HEK293 (cell line): Measurements from ENCODE around the gene KCNIP4.

ENCODE experiments used
- CTCF ChIA-PET: fragments of 350-600 bp; formaldehyde crosslinking; extraction: SDS; loops from one replicate; lab custom pipeline; 2021; ENCODE audit warnings: antibody characterized with exemption; lab: Yijun Ruan, JAX
- POLR2A ChIA-PET: fragments of 300-600 bp; formaldehyde crosslinking; extraction: SDS; loops from one replicate; lab custom pipeline; 2020; ENCODE audit warnings: antibody characterized with exemption, inconsistent platforms; lab: Yijun Ruan, JAX
- H3K27ac ChIP-seq: fragments of 200-500 bp; sonication (Bioruptor generic); 2 replicates; pipeline ENCODE4 v1.5.1; 2014; ENCODE audit warnings: low read depth, low read length, control low read depth, inconsistent platforms; ENCODE audit errors: extremely low read depth
- H3K36me3 ChIP-seq, 2 experiments: fragments of 200-500 bp in 1 of 2; sonication (Bioruptor generic) in 1 of 2; 1 replicate in 1 of 2; 2 replicates in 1 of 2; pipeline ENCODE4 v1.5.1; 2014 to 2017; ENCODE audit warnings: inconsistent platforms in 2 of 2, low read length in 2 of 2; ENCODE audit not compliant: control insufficient read depth in 2 of 2, insufficient read depth in 1 of 2
- H3K4me1 ChIP-seq: fragments of 200-500 bp; sonication (Bioruptor generic); 2 replicates; pipeline ENCODE4 v1.5.1; 2014; ENCODE audit warnings: mild to moderate bottlenecking, low read length, inconsistent platforms; ENCODE audit not compliant: control insufficient read depth, insufficient read depth
- H3K4me3 ChIP-seq: 2 replicates; pipeline ENCODE4 v1.5.1; 2011; ENCODE audit warnings: low read depth, mild to moderate bottlenecking, control low read depth, low read length, moderate library complexity
- H3K9me3 ChIP-seq: fragments of 200-500 bp; sonication (Bioruptor generic); 2 replicates; pipeline ENCODE4 v1.5.1; 2014; ENCODE audit warnings: low read depth, low read length, inconsistent platforms; ENCODE audit not compliant: control insufficient read depth, insufficient read depth
- GLIS1 ChIP-seq: fragments of 450-650 bp; formaldehyde crosslinking; IDR thresholded peaks from 2 replicates; pipeline ENCODE4 v1.5.1; 2016; ENCODE audit warnings: missing biosample characterization, missing genetic modification characterization
- HOXC10 ChIP-seq: sonication (generic); formaldehyde crosslinking; IDR thresholded peaks from 2 replicates; pipeline ENCODE4 v1.8.1; 2023; ENCODE audit warnings: mild to moderate bottlenecking, missing genetic modification reagents
- MYNN ChIP-seq: fragments of 450-650 bp; formaldehyde crosslinking; IDR thresholded peaks from 2 replicates; pipeline ENCODE4 v1.5.1; 2016; ENCODE audit warnings: missing biosample characterization, missing genetic modification characterization, borderline replicate concordance
- PATZ1 ChIP-seq: fragments of 450-650 bp; formaldehyde crosslinking; IDR thresholded peaks from 2 replicates; pipeline ENCODE4 v1.5.1; 2016; ENCODE audit warnings: missing biosample characterization, missing genetic modification characterization
- REPIN1 ChIP-seq: fragments of 450-650 bp; formaldehyde crosslinking; IDR thresholded peaks from 2 replicates; pipeline ENCODE4 v1.5.1; 2017; ENCODE audit warnings: missing biosample characterization, missing genetic modification characterization, low read depth
- SCRT1 ChIP-seq: fragments of 450-650 bp; formaldehyde crosslinking; IDR thresholded peaks from 2 replicates; pipeline ENCODE4 v1.5.1; 2016; ENCODE audit warnings: missing biosample characterization, missing genetic modification characterization, borderline replicate concordance
- TCF7L2 ChIP-seq: IDR thresholded peaks from 2 replicates; pipeline ENCODE4 v1.6.1; 2011; ENCODE audit warnings: low read depth, mild to moderate bottlenecking, inconsistent platforms, low read length, moderate library complexity, borderline replicate concordance
- YY1 ChIP-seq: fragments of 450-650 bp; formaldehyde crosslinking; IDR thresholded peaks from 2 replicates; pipeline ENCODE4 v1.5.1; 2018; ENCODE audit warnings: missing biosample characterization, missing genetic modification characterization
- ZBTB21 ChIP-seq: fragments of 450-650 bp; formaldehyde crosslinking; IDR thresholded peaks from 2 replicates; pipeline ENCODE4 v1.5.1; 2017; ENCODE audit warnings: missing biosample characterization, missing genetic modification characterization
- ZFHX2 ChIP-seq: fragments of 450-650 bp; formaldehyde crosslinking; conservative IDR thresholded peaks from 2 replicates; pipeline ENCODE4 v1.5.1; 2016; ENCODE audit warnings: missing biosample characterization, missing genetic modification characterization
- ZFP69B ChIP-seq: fragments of 450-650 bp; formaldehyde crosslinking; IDR thresholded peaks from 2 replicates; pipeline ENCODE4 v1.5.1; 2016; ENCODE audit warnings: missing biosample characterization, missing genetic modification characterization
- ZNF16 ChIP-seq: fragments of 450-650 bp; formaldehyde crosslinking; IDR thresholded peaks from 2 replicates; pipeline ENCODE4 v1.5.1; 2016; ENCODE audit warnings: low read depth, missing biosample characterization, missing genetic modification characterization
- ZNF280D ChIP-seq: fragments of 450-650 bp; formaldehyde crosslinking; IDR thresholded peaks from 2 replicates; pipeline ENCODE4 v1.5.1; 2016; ENCODE audit warnings: missing biosample characterization, missing genetic modification characterization
- ZNF548 ChIP-seq: fragments of 450-650 bp; formaldehyde crosslinking; IDR thresholded peaks from 2 replicates; pipeline ENCODE4 v1.5.1; 2016; ENCODE audit warnings: missing biosample characterization, missing genetic modification characterization
- ZNF670 ChIP-seq: fragments of 450-650 bp; formaldehyde crosslinking; IDR thresholded peaks from 2 replicates; pipeline ENCODE4 v1.5.1; 2016; ENCODE audit warnings: missing biosample characterization, missing genetic modification characterization, low read depth
- ZNF677 ChIP-seq: fragments of 450-650 bp; IDR thresholded peaks from 2 replicates; pipeline ENCODE4 v1.5.0; 2018; ENCODE audit warnings: missing biosample characterization, mild to moderate bottlenecking, missing genetic modification characterization, moderate library complexity
- ZSCAN23 ChIP-seq: fragments of 450-650 bp; formaldehyde crosslinking; IDR thresholded peaks from 2 replicates; pipeline ENCODE4 v1.5.1; 2016; ENCODE audit warnings: missing biosample characterization, missing genetic modification characterization
- ZSCAN30 ChIP-seq: fragments of 450-650 bp; IDR thresholded peaks from 2 replicates; pipeline ENCODE4 v1.5.1; 2018; ENCODE audit warnings: missing biosample characterization, mild to moderate bottlenecking, missing genetic modification characterization, moderate library complexity
- ZXDB ChIP-seq: fragments of 450-650 bp; formaldehyde crosslinking; IDR thresholded peaks from 2 replicates; pipeline ENCODE4 v1.5.1; 2016; ENCODE audit warnings: missing biosample characterization, missing genetic modification characterization

KCNIP4 gene

GRCh38 chr4:21522296-21522695 lies 426.3 kb downstream of the KCNIP4 start:
- no peaks in the 10 kb centered on the region for H3K9me3 ChIP-seq
- H3K36me3 ChIP-seq = no peaks in the 10 kb centered on the region
- no peak overlapping the region for H3K4me3 ChIP-seq
- POLR2A ChIA-PET = no interaction called here
- no peak overlapping the region for H3K27ac ChIP-seq
- CTCF ChIA-PET = interaction anchor here (1.0 kb wide), 1 partner anchor 9 kb away, joined by 3 read pairs; no protein-coding TSS in a partner anchor
- no peaks in the 10 kb centered on the region for H3K4me1 ChIP-seq
- TF ChIP-seq ZNF548 = no peak
- no peak for TF ChIP-seq ZNF670 (tag by site-specific recombination)
- TF ChIP-seq HOXC10 = no peak
- no peak for TF ChIP-seq ZFHX2
- TF ChIP-seq ZSCAN23 (tag by site-specific recombination) = no peak
- no peak for TF ChIP-seq ZBTB21 (tag by site-specific recombination)

GRCh38 chr4:21517126-21517859 lies 431.3 kb downstream of the KCNIP4 start:
- Histone ChIP-seq H3K4me1 (no peaks in the 10 kb centered on the region), H3K9me3 (no peaks in the 10 kb centered on the region), H3K36me3 (no peaks in the 10 kb centered on the region), H3K27ac (no peak overlapping the region), H3K4me3 (no peak overlapping the region)
- POLR2A ChIA-PET = no interaction called here
- TF ChIP-seq ZNF677 (tag by site-specific recombination) = no peak
- TF ChIP-seq ZXDB (tag by site-specific recombination) = no peak
- TF ChIP-seq PATZ1 = no peak
- TF ChIP-seq ZFP69B (tag by site-specific recombination) = no peak
- CTCF ChIA-PET = interaction anchor here (13.1 kb wide), 1 partner anchor 249 kb away, joined by 147 read pairs; no protein-coding TSS in a partner anchor

GRCh38 chr4:21514022-21514694 lies 434.4 kb downstream of the KCNIP4 start:
- H3K4me3 ChIP-seq = no peak overlapping the region
- no peak for TF ChIP-seq HOXC10
- TF ChIP-seq ZSCAN30 (tag by site-specific recombination) = no peak
- TF ChIP-seq SCRT1 = no peak
- no peak for TF ChIP-seq REPIN1
- no peak for TF ChIP-seq MYNN (tag by site-specific recombination)
- no peak for TF ChIP-seq YY1 (tag by site-specific recombination)
- TF ChIP-seq GLIS1 (tag by site-specific recombination) = no peak
- TF ChIP-seq ZNF16 = no peak
- TF ChIP-seq ZNF280D (tag by site-specific recombination) = no peak
- no peak for TF ChIP-seq TCF7L2
- ChIA-PET CTCF (interaction anchor here (1.1 to 13.1 kb wide), 2 partner anchors 220 to 252 kb away, joined by 3 to 147 read pairs; no protein-coding TSS in a partner anchor), POLR2A (no interaction called here)
- H3K9me3 ChIP-seq = no peaks in the 10 kb centered on the region
- no peaks in the 10 kb centered on the region for H3K36me3 ChIP-seq
- H3K27ac ChIP-seq = no peak overlapping the region
- H3K4me1 ChIP-seq = no peaks in the 10 kb centered on the region
